GM12801 (cell line): Measurements from ENCODE around the gene LRBA.

Experiments used
- CTCF ChIP-seq: IDR thresholded peaks from one replicate; pipeline ENCODE4 v1.5.1; 2011; ENCODE audit warnings: control low read depth; ENCODE audit not compliant: insufficient read length; ENCODE audit errors: extremely low read depth

The LRBA gene

DNA sequence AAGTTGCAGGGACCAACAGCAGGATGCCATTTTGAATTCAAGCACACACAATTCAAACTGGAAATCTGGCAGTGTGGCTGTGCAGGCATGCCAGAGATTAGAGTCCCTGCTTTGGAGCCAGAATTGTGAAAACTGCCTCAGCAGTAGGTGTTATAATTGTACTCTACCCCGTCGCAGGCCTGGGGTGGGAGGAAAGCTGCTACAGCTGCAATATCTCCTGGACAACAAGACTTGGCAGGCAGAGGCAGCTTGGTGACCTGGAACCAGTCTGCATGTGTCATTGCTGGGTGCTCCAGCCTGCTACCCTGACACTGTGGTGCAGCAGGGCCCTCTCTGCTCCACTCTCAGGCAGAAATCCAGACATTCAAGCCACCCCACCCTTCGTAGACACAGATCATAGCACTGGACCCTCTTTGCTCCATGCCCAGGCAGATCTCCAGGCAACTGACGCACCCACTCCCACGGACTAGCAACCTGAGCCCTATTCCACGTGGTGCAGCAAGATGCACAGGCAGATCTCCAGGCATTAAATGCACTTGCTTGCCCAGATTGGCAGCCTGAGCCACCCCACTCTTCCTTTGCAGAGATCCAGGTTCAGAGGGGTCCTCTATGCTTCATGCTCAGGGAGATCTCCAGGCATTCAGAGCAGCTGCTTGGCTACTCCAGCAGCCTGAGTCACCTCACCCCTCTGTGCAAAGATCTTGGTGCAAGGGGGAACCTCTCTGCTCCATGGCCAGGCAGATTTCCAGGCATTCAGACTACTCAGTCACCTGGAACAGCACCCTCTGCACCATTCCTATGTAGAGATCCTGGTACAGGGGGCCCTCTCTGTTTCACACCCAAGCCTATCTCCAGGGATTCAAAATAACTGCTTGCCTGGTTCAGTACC is 140.5 kb downstream of the LRBA start:
- no peak for TF ChIP-seq CTCF

DNA sequence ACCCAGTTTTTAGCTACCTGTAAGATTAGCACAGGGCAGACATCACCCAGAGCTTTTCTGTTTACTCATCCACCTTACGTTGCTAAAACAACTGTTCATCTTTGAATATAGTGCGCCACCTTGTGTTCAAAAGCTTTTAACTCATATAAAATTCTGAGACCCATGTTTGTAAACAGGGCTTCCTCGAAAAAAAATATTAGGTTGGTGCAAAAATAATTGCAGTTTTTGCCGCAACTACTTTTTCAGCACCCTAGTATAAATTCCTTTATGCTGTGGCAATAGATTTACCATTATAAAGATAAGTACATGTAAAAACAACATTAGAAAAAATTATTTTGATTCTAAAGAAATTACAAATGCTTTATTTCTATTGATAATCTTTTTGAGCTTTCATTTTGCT is 147.9 kb downstream of the LRBA start:
- no peak for TF ChIP-seq CTCF

DNA sequence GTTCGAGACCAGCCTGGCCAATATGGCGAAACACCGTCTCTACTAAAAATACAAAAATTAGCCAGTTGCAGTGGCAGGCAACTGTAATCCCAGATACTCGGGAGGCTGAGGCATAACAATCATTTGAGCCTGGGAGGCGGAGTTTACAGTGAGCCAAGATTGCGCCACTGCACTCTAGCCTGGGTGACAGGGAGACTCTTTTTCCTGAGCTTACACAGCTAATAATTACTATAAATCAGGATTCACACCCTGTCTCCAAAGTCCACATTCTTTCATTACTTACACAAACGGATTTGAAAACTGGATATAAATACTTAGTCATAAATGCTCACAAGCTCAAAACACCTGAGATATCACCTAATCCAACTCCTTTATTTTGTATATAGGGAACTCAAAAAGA is 151.6 kb downstream of the LRBA start:
- TF ChIP-seq CTCF, result no peak

- TF ChIP-seq CTCF, result no peak
These were observed 152.3 kb downstream of the LRBA start for GRCh38 chr4:150862829-150863228.

GRCh38 chr4:150859453-150859852 is 155.6 kb downstream of the LRBA start:
- no peak for TF ChIP-seq CTCF

DNA sequence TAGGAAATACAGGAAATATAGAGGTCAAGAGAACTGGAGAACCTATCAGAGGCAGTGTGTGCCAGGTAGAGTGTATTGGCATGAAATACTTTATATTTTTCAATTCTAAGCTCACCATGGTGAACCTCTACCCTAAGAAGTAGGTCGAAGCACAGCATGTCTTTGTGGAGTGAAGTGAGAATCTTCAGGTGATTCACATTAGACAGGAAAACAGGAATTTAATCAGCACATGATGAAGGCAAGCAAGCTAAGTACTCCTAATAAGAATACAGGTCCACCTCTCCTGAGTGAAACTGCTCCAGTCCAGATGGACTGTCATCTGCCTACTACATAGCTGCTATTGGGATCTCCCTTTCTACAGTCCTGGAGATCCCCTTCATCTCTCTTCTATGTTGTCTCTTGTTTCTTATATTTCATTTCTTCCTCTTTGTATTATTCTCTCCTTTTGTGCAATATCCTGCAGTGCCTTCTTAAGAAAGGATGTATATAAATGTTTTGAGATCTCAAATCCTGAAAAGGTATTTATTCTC is 159.0 kb downstream of the LRBA start:
- TF ChIP-seq CTCF, result no peak

- no peak for TF ChIP-seq CTCF
These were observed 160.5 kb downstream of the LRBA start for GRCh38 chr4:150854600-150854999.
